A549 (cell line): Measurements from ENCODE around the gene SMIM21.

Experiments
- ATOH8 ChIP-seq: fragments of 250-450 bp; sonication (Bioruptor Pico); IDR thresholded peaks from 2 replicates; pipeline ENCODE4 v1.5.0; 2020; ENCODE audit warnings: low read depth, mild to moderate bottlenecking, moderate library complexity
- CEBPB ChIP-seq, 2 experiments: fragments of >200 bp in 1 of 2; sonication (Bioruptor Twin) in 1 of 2; formaldehyde crosslinking in 1 of 2; IDR thresholded peaks; 2 replicates each; pipeline ENCODE4 v1.6.1; 2012 to 2016
- CTCF ChIP-seq: fragments of >200 bp; sonication (Bioruptor Twin); formaldehyde crosslinking; IDR thresholded peaks from 3 replicates; pipeline ENCODE4 v1.5.1; 2016
- E2F6 ChIP-seq: IDR thresholded peaks from 2 replicates; pipeline ENCODE4 v1.6.1; 2012; ENCODE audit warnings: low read depth, borderline replicate concordance
- EP300 ChIP-seq, 2 experiments: fragments of >200 bp; sonication (Bioruptor Twin); formaldehyde crosslinking; IDR thresholded peaks; 2 replicates in 1 of 2; 3 replicates in 1 of 2; pipeline ENCODE4 v1.6.1; 2016 to 2017
- HMGXB4 ChIP-seq: fragments of 250-450 bp; sonication (Bioruptor Pico); IDR thresholded peaks from 2 replicates; pipeline ENCODE4 v1.5.0; 2021; ENCODE audit warnings: mild to moderate bottlenecking, moderate library complexity, borderline replicate concordance
- MAZ ChIP-seq: fragments of 150-350 bp; IDR thresholded peaks from 2 replicates; pipeline ENCODE4 v1.6.1; 2014; ENCODE audit warnings: antibody characterized with exemption, low read depth, low read length, borderline replicate concordance
- NFE2L2 ChIP-seq: fragments of 150-350 bp; conservative IDR thresholded peaks from 2 replicates; pipeline ENCODE4 v1.6.1; 2014; ENCODE audit warnings: low read length
- POLR2A ChIP-seq: IDR thresholded peaks from 2 replicates; pipeline ENCODE4 v1.6.1; 2012; ENCODE audit warnings: mild to moderate bottlenecking, low read length
- RAD21 ChIP-seq, 2 experiments: fragments of >200 bp in 1 of 2; sonication (Bioruptor Twin) in 1 of 2; formaldehyde crosslinking in 1 of 2; IDR thresholded peaks in 1 of 2; conservative IDR thresholded peaks in 1 of 2; 2 replicates in 1 of 2; 3 replicates in 1 of 2; pipeline ENCODE4 v1.6.1; 2012 to 2018; ENCODE audit warnings: inconsistent platforms in 1 of 2
- SREBF2 ChIP-seq: fragments of 450-650 bp; IDR thresholded peaks from 2 replicates; pipeline ENCODE4 v1.6.1; 2014; ENCODE audit warnings: mild to moderate bottlenecking, moderate library complexity
- USF2 ChIP-seq: fragments of 450-650 bp; IDR thresholded peaks from 2 replicates; pipeline ENCODE4 v1.6.1; 2014; ENCODE audit warnings: antibody characterized with exemption

- TF ChIP-seq CTCF (no peak), ATOH8 (CRISPR knock-in tag) (no peak), HMGXB4 (CRISPR knock-in tag) (no peak), POLR2A (no peak), E2F6 (no peak), RAD21 (conservative IDR thresholded peaks at IDR 0.05 in 1 of 2, IDR thresholded peaks at IDR 0.05 in 1 of 2) (no peak), SREBF2 (no peak), CEBPB (IDR thresholded peaks at IDR 0.05) (no peak), EP300 (IDR thresholded peaks at IDR 0.05) (no peak), NFE2L2 (no peak), MAZ (no peak), USF2 (no peak)
Observed at GRCh38 chr18:75391279-75392225, 36.0 kb downstream of the SMIM21 start.
